ENCODE measurements around the gene SZT2. TPM values are rescaled to one million over a fixed set of nuclear protein-coding genes. Genes with fewer than 3 reads are reported as not detected.
A peak's percentile ranks its signal among the peaks of the same experiment; 100 is the strongest.
"Not testable (repeated sequence)": the region's sequence is repeated elsewhere in the genome, so short reads cannot be mapped to it uniquely, and the experiment has no call there.

The SZT2 gene
- total and polyA plus RNA-seq, 2 donors = 8.8 to 19.9 TPM

DNA sequence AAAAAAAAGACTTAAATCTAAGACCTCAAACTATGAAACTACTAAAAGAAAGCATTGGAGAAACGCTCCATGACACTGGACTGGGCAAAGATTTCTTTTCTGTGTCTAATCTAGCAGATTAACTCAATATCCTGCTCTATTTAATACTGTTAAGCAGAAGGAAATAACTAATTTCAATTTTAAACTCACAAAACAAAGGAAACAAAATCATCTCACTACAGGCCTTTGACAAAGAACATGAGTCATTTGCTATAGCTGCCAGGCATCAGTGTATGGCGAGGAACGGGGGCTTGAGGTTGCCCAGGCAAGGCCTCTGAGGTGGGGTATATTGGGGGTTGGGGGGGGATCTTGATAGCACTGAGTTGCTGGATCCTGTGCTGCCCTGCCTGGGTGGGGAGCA is 20.9 kb downstream of the SZT2 start:
- Histone ChIP-seq H3K36me3 (ENCODE audit: control insufficient read depth in 2 of 2, insufficient read depth in 2 of 2, low read length in 1 of 2) (peaks cover 27 to 38% of the 10 kb centered on the region in 2 donors), H3K9me3 (ENCODE audit: control insufficient read depth in 2 of 2, insufficient read depth in 1 of 2, low read length in 1 of 2) (no peaks in the 10 kb centered on the region), H3K27me3 (ENCODE audit: control insufficient read depth in 2 of 2, insufficient read depth in 1 of 2, low read length in 1 of 2) (no peaks in the 10 kb centered on the region), H3K4me3 (ENCODE audit: low read length in 2 of 2) (no peak overlapping the region), H3K4me1 (ENCODE audit: control insufficient read depth in 2 of 2, insufficient read depth in 2 of 2, low read length in 2 of 2) (no peaks in the 10 kb centered on the region), H3K27ac (ENCODE audit: low read depth in 1 of 2, low read length in 1 of 2) (no peak overlapping the region)
- DNase-seq (ENCODE audit: low read depth in 6 of 9, low spot score in 9 of 9) = no peak
- over 99% methylated on average over 3 of the region's 3 CpGs for WGBS

DNA sequence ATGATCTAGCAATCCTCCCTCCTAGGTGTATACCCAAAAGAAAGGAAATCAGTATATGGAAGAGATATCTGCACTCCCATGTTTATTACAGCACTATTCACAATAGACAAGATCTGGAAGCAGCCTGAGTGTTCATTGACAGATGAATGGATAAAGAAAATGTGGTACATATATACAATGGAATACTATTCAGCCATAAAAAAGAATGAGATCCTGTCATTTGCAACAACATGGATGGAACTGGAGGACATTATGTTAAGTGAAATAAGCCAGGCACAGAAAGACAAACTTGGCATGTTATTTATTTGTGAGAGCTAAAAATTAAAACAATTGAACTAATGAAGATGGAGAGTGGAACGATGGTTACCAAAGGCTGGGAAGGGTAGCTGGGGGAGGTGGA is 23.7 kb downstream of the SZT2 start:
- not testable (repeated sequence) for H3K27me3 ChIP-seq (ENCODE audit: control insufficient read depth in 2 of 2, insufficient read depth in 1 of 2, low read length in 1 of 2); H3K4me1 ChIP-seq (ENCODE audit: control insufficient read depth in 2 of 2, insufficient read depth in 2 of 2, low read length in 2 of 2); DNase-seq (ENCODE audit: low read depth in 6 of 9, low spot score in 9 of 9); H3K4me3 ChIP-seq (ENCODE audit: low read length in 2 of 2); H3K27ac ChIP-seq (ENCODE audit: low read depth in 1 of 2, low read length in 1 of 2); H3K9me3 ChIP-seq (ENCODE audit: control insufficient read depth in 2 of 2, insufficient read depth in 1 of 2, low read length in 1 of 2)
- peaks cover 29 to 44% of the 10 kb centered on the region in 2 donors for H3K36me3 ChIP-seq (ENCODE audit: control insufficient read depth in 2 of 2, insufficient read depth in 2 of 2, low read length in 1 of 2)
- WGBS = 100% methylated on average over 1 of the region's 1 CpG

DNA sequence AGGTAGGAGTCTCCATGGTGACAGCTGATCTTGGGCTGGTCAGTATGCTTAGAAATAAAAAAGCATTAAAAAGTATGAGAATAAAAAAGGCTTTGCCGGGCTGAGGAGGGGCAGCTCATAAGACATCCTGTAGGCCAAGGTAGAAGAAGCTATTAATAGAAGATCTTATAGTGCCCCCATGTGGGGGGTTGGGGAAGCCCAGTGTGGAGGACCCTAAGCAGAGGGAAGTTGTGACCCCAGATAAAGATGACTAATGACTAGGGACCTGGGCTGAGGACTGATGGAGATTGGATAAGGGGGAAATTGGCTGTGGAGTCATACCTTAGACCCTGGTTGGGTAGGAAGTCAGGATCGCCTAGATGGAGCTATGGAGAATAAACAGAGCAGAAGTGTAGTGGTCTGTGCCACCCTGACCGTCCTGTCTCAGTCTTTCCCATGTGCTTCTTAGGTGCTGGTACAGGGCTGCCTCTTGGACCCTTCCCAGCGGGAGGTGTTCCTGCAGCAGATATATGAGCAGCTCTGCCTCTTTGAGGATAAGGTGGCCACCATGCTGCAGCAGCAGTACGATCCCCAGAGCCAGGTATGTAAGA is 25.0 kb downstream of the SZT2 start:
- H3K4me3 ChIP-seq (ENCODE audit: low read length in 2 of 2) = no peak overlapping the region
- peak; percentile 18 to 74 (median 53) for DNase-seq (ENCODE audit: low read depth in 6 of 9, low spot score in 9 of 9)
- H3K9me3 ChIP-seq (ENCODE audit: control insufficient read depth in 2 of 2, insufficient read depth in 1 of 2, low read length in 1 of 2) = no peaks in the 10 kb centered on the region
- WGBS = 92% methylated on average over 5 of the region's 5 CpGs
- H3K27me3 ChIP-seq (ENCODE audit: control insufficient read depth in 2 of 2, insufficient read depth in 1 of 2, low read length in 1 of 2) = no peaks in the 10 kb centered on the region
- H3K4me1 ChIP-seq (ENCODE audit: control insufficient read depth in 2 of 2, insufficient read depth in 2 of 2, low read length in 2 of 2) = no peaks in the 10 kb centered on the region
- peaks cover 37 to 47% of the 10 kb centered on the region in 2 donors for H3K36me3 ChIP-seq (ENCODE audit: control insufficient read depth in 2 of 2, insufficient read depth in 2 of 2, low read length in 1 of 2)
- no peak overlapping the region for H3K27ac ChIP-seq (ENCODE audit: low read depth in 1 of 2, low read length in 1 of 2)

DNA sequence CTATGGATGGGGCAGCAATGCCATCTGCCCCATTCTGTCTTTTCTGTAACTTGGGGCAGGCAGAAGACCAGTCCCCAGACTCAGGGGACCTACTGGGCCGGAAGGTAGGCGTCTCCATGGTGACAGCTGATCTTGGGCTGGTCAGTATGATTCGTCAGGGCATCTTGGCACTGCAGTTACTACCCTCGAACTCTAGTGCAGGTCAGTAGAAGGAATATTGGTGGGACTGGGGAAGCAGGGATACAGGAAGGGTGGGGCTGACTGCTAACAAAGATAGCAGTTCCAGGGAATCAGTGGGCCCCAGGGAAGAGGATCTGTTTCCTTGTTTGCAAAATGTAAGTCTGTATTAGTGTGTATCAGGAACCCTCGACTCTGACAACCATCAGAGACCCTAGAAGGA is 26.2 kb downstream of the SZT2 start:
- 96% methylated on average over 5 of the region's 5 CpGs for WGBS
- DNase-seq (ENCODE audit: low read depth in 6 of 9, low spot score in 9 of 9) = no peak

DNA sequence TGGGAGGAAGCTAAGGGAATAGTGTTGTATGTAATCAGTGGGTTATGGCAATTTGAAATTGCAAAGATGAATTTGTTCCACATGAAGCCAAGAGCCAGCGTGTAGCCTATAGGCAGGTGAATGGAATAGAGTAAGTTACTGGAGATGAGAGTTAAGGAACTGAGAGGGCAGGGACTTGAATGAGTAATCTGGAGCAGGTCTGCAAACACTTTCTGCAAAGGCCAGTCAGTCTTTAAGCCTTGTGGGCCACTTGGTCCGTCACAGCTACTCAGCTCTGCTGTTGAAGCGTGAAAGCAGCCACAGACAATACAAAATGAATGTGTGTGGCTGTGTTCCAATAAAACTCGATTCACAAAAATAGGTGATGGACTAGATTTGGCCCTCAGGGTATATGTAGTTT is 29.2 kb downstream of the SZT2 start:
- peaks cover 75 to 78% of the 10 kb centered on the region in 2 donors for H3K36me3 ChIP-seq (ENCODE audit: control insufficient read depth in 2 of 2, insufficient read depth in 2 of 2, low read length in 1 of 2)
- WGBS = 93% methylated on average over 4 of the region's 4 CpGs
- no peaks in the 10 kb centered on the region for H3K9me3 ChIP-seq (ENCODE audit: control insufficient read depth in 2 of 2, insufficient read depth in 1 of 2, low read length in 1 of 2)
- H3K27ac ChIP-seq (ENCODE audit: low read depth in 1 of 2, low read length in 1 of 2) = no peak overlapping the region
- H3K4me1 ChIP-seq (ENCODE audit: control insufficient read depth in 2 of 2, insufficient read depth in 2 of 2, low read length in 2 of 2) = no peaks in the 10 kb centered on the region
- H3K4me3 ChIP-seq (ENCODE audit: low read length in 2 of 2) = no peak overlapping the region
- DNase-seq (ENCODE audit: low read depth in 6 of 9, low spot score in 9 of 9) = no peak
- no peaks in the 10 kb centered on the region for H3K27me3 ChIP-seq (ENCODE audit: control insufficient read depth in 2 of 2, insufficient read depth in 1 of 2, low read length in 1 of 2)

More for the DNA sequence above, 26.2 kb downstream of the SZT2 start:
- Histone ChIP-seq H3K27ac (ENCODE audit: low read depth in 1 of 2, low read length in 1 of 2) (no peak overlapping the region), H3K9me3 (ENCODE audit: control insufficient read depth in 2 of 2, insufficient read depth in 1 of 2, low read length in 1 of 2) (no peaks in the 10 kb centered on the region), H3K4me1 (ENCODE audit: control insufficient read depth in 2 of 2, insufficient read depth in 2 of 2, low read length in 2 of 2) (no peaks in the 10 kb centered on the region), H3K4me3 (ENCODE audit: low read length in 2 of 2) (no peak overlapping the region), H3K36me3 (ENCODE audit: control insufficient read depth in 2 of 2, insufficient read depth in 2 of 2, low read length in 1 of 2) (peaks cover 49 to 59% of the 10 kb centered on the region in 2 donors), H3K27me3 (ENCODE audit: control insufficient read depth in 2 of 2, insufficient read depth in 1 of 2, low read length in 1 of 2) (no peaks in the 10 kb centered on the region)

- WGBS = 98% methylated on average over 13 of the region's 13 CpGs
- H3K27me3 ChIP-seq (ENCODE audit: control insufficient read depth in 2 of 2, insufficient read depth in 1 of 2, low read length in 1 of 2) = no peaks in the 10 kb centered on the region
- H3K36me3 ChIP-seq (ENCODE audit: control insufficient read depth in 2 of 2, insufficient read depth in 2 of 2, low read length in 1 of 2) = peaks cover 85 to 88% of the 10 kb centered on the region in 2 donors
- H3K4me1 ChIP-seq (ENCODE audit: control insufficient read depth in 2 of 2, insufficient read depth in 2 of 2, low read length in 2 of 2) = no peaks in the 10 kb centered on the region
- H3K27ac ChIP-seq (ENCODE audit: low read depth in 1 of 2, low read length in 1 of 2) = no peak overlapping the region
- H3K4me3 ChIP-seq (ENCODE audit: low read length in 2 of 2) = no peak overlapping the region
- DNase-seq (ENCODE audit: low read depth in 6 of 9, low spot score in 9 of 9) = no peak
- no peaks in the 10 kb centered on the region for H3K9me3 ChIP-seq (ENCODE audit: control insufficient read depth in 2 of 2, insufficient read depth in 1 of 2, low read length in 1 of 2)
Observed at GRCh38 chr1:43419627-43420425, 30.1 kb downstream of the SZT2 start.

- Histone ChIP-seq H3K27ac (ENCODE audit: low read depth in 1 of 2, low read length in 1 of 2) (no peak overlapping the region), H3K9me3 (ENCODE audit: control insufficient read depth in 2 of 2, insufficient read depth in 1 of 2, low read length in 1 of 2) (no peaks in the 10 kb centered on the region), H3K4me3 (ENCODE audit: low read length in 2 of 2) (no peak overlapping the region), H3K4me1 (ENCODE audit: control insufficient read depth in 2 of 2, insufficient read depth in 2 of 2, low read length in 2 of 2) (no peaks in the 10 kb centered on the region), H3K36me3 (ENCODE audit: control insufficient read depth in 2 of 2, insufficient read depth in 2 of 2, low read length in 1 of 2) (peaks cover 93 to 94% of the 10 kb centered on the region in 2 donors), H3K27me3 (ENCODE audit: control insufficient read depth in 2 of 2, insufficient read depth in 1 of 2, low read length in 1 of 2) (no peaks in the 10 kb centered on the region)
- 98% methylated on average over 10 of the region's 10 CpGs for WGBS
- DNase-seq (ENCODE audit: low read depth in 6 of 9, low spot score in 9 of 9) = no peak
Observed at GRCh38 chr1:43420874-43421273, 31.2 kb downstream of the SZT2 start.

DNA sequence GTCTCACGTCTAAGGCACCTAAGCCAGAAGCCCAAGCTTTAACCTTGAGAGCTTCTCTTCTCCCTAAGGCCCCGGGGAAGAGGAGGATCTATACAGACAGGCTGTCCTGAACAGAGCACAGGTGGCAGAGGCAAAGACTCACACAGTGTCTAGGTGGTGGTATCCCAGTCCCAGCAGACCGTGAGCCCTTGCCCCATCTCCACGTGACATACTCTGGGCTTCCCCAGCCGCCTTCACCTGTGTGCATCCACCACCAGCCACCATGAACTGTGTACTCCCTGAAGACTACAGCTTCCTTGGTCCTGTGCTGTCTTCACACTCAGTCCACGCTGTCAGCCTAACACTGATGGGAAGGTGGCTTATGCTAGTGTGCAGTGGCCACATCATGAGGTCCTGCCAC is 31.7 kb downstream of the SZT2 start:
- H3K27ac ChIP-seq (ENCODE audit: low read depth in 1 of 2, low read length in 1 of 2) = no peak overlapping the region
- DNase-seq (ENCODE audit: low read depth in 6 of 9, low spot score in 9 of 9) = no peak
- no peak overlapping the region for H3K4me3 ChIP-seq (ENCODE audit: low read length in 2 of 2)
- no peaks in the 10 kb centered on the region for H3K27me3 ChIP-seq (ENCODE audit: control insufficient read depth in 2 of 2, insufficient read depth in 1 of 2, low read length in 1 of 2)
- peaks cover 92 to 94% of the 10 kb centered on the region in 2 donors for H3K36me3 ChIP-seq (ENCODE audit: control insufficient read depth in 2 of 2, insufficient read depth in 2 of 2, low read length in 1 of 2)
- no peaks in the 10 kb centered on the region for H3K9me3 ChIP-seq (ENCODE audit: control insufficient read depth in 2 of 2, insufficient read depth in 1 of 2, low read length in 1 of 2)
- 98% methylated on average over 6 of the region's 6 CpGs for WGBS
- no peaks in the 10 kb centered on the region for H3K4me1 ChIP-seq (ENCODE audit: control insufficient read depth in 2 of 2, insufficient read depth in 2 of 2, low read length in 2 of 2)

DNA sequence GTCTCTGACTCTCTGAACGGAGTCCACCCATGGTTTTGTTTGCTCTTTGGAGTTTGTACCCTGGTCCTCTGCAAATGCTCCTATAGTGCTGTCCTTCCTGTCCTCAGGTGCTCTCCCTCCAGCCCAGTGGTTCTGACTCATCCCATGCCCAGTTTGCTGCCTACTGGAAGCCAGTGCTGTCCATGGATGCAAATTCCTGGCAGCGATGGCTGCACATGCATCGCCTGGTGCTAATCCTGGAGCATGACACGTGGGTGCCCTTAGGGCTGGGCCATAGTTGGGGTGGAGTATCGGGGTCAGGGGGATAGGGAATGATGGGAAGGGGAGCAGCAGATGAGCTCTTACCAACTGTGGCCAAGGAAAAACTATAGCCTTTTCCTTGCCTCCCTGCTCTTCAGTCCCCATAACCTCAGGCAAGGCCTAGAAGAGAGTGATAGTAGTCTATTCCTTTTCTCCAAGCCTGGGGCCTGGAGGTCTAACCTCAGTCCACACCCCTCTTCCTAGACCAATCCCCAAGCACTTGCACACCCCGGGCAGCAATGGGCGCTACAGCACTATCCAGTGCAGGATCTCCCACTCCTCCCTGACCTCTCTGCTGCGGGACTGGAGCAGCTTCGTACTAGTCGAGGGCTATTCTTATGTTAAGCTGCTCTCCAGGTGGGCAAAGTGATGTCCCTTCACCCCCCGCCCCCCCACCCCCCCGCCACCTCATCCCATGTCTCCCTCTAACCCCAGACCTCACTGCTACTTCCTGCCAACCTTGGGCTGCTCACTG is 32.5 kb downstream of the SZT2 start:
- Histone ChIP-seq H3K9me3 (ENCODE audit: control insufficient read depth in 2 of 2, insufficient read depth in 1 of 2, low read length in 1 of 2) (no peaks in the 10 kb centered on the region), H3K27ac (ENCODE audit: low read depth in 1 of 2, low read length in 1 of 2) (no peak overlapping the region)
- 98% methylated on average over 12 of the region's 12 CpGs for WGBS

More for the DNA sequence above, 32.5 kb downstream of the SZT2 start:
- no peaks in the 10 kb centered on the region for H3K4me1 ChIP-seq (ENCODE audit: control insufficient read depth in 2 of 2, insufficient read depth in 2 of 2, low read length in 2 of 2)
- DNase-seq (ENCODE audit: low read depth in 6 of 9, low spot score in 9 of 9) = no peak
- no peaks in the 10 kb centered on the region for H3K27me3 ChIP-seq (ENCODE audit: control insufficient read depth in 2 of 2, insufficient read depth in 1 of 2, low read length in 1 of 2)
- H3K4me3 ChIP-seq (ENCODE audit: low read length in 2 of 2) = no peak overlapping the region
- H3K36me3 ChIP-seq (ENCODE audit: control insufficient read depth in 2 of 2, insufficient read depth in 2 of 2, low read length in 1 of 2) = peaks cover 92 to 94% of the 10 kb centered on the region in 2 donors
